ENCODE results near the gene EEF1AKMT4.

The EEF1AKMT4 gene

GRCh38 chr3:184249412-184250166, at the start of gene EEF1AKMT4:
EEF1AKMT4 (plus strand) TSS chr3:184249672; CDS start chr3:184249695, 23 bp downstream.
- peak; percentile 95 for DNase-seq

- no peak for DNase-seq
These were observed 48.6 kb upstream of the EEF1AKMT4 start for GRCh38 chr3:184200825-184201224.

GRCh38 chr3:184203526-184203925, 45.9 kb upstream of the EEF1AKMT4 start:
- no peak for DNase-seq

GRCh38 chr3:184209146-184209923, 40.1 kb upstream of the EEF1AKMT4 start:
- no peak for DNase-seq

GRCh38 chr3:184211297-184211696, 38.2 kb upstream of the EEF1AKMT4 start:
- DNase-seq: no peak

- DNase-seq: no peak
These were observed 37.8 kb upstream of the EEF1AKMT4 start for GRCh38 chr3:184211718-184212117.

GRCh38 chr3:184218814-184219213, 30.7 kb upstream of the EEF1AKMT4 start:
- DNase-seq: no peak

GRCh38 chr3:184222521-184222920, 27.0 kb upstream of the EEF1AKMT4 start:
- DNase-seq: no peak

GRCh38 chr3:184223946-184224345, 25.5 kb upstream of the EEF1AKMT4 start:
- no peak for DNase-seq

- DNase-seq: peak; percentile 66
These were observed 22.0 kb upstream of the EEF1AKMT4 start for GRCh38 chr3:184227481-184227935.

GRCh38 chr3:184228376-184229137, 20.9 kb upstream of the EEF1AKMT4 start:
- DNase-seq: no peak

- peak; percentile 84 for DNase-seq
These were observed 19.9 kb upstream of the EEF1AKMT4 start, which contains the start of gene VWA5B2 for GRCh38 chr3:184229394-184230080. VWA5B2 (plus strand) TSS chr3:184229585; CDS start chr3:184230529, 944 bp downstream.

- DNase-seq: peak; percentile 28
These were observed 19.3 kb upstream of the EEF1AKMT4 start for GRCh38 chr3:184230081-184230602.

GRCh38 chr3:184230603-184231528, 18.6 kb upstream of the EEF1AKMT4 start:
- DNase-seq: no peak

- no peak for DNase-seq
These were observed 17.8 kb upstream of the EEF1AKMT4 start for GRCh38 chr3:184231671-184232070.

- DNase-seq: no peak
These were observed 16.2 kb upstream of the EEF1AKMT4 start for GRCh38 chr3:184233127-184233843.

- DNase-seq: no peak
These were observed 15.2 kb upstream of the EEF1AKMT4 start for GRCh38 chr3:184234224-184234623.

GRCh38 chr3:184234671-184235380, 14.6 kb upstream of the EEF1AKMT4 start:
- no peak for DNase-seq

- DNase-seq: no peak
These were observed 14.0 kb upstream of the EEF1AKMT4 start for GRCh38 chr3:184235381-184236032.
